Measurements from ENCODE around the gene DYNLT2.

DYNLT2 gene

GRCh38 chr6:169751242-169752073, at the start of gene DYNLT2, which contains the start of gene ERMARD:
TSS of gene DYNLT2 (minus strand) at chr6:169751572. CDS start at chr6:169751458, 114 bp downstream.
TSS of gene ERMARD (plus strand) at chr6:169751622. CDS start at chr6:169751658, 36 bp downstream.
- DNase-seq (ENCODE audit: extremely low read depth in 1 of 2, low read depth in 1 of 2), result peak; percentile 74 to 94

- no peak for DNase-seq (ENCODE audit: extremely low read depth in 1 of 2, low read depth in 1 of 2)
These were observed 49.5 kb upstream of the DYNLT2 start for GRCh38 chr6:169800668-169801395.

GRCh38 chr6:169800116-169800667, 48.8 kb upstream of the DYNLT2 start:
- no peak for DNase-seq (ENCODE audit: extremely low read depth in 1 of 2, low read depth in 1 of 2)

- no peak for DNase-seq (ENCODE audit: extremely low read depth in 1 of 2, low read depth in 1 of 2)
These were observed 48.1 kb upstream of the DYNLT2 start for GRCh38 chr6:169799474-169799926.

GRCh38 chr6:169798764-169799473, 47.5 kb upstream of the DYNLT2 start:
- DNase-seq (ENCODE audit: extremely low read depth in 1 of 2, low read depth in 1 of 2), result no peak

GRCh38 chr6:169795196-169795595, 43.8 kb upstream of the DYNLT2 start:
- no peak for DNase-seq (ENCODE audit: extremely low read depth in 1 of 2, low read depth in 1 of 2)

- no peak for DNase-seq (ENCODE audit: extremely low read depth in 1 of 2, low read depth in 1 of 2)
These were observed 43.1 kb upstream of the DYNLT2 start for GRCh38 chr6:169794317-169795055.

- no peak for DNase-seq (ENCODE audit: extremely low read depth in 1 of 2, low read depth in 1 of 2)
These were observed 42.0 kb upstream of the DYNLT2 start for GRCh38 chr6:169793408-169793807.

- no peak for DNase-seq (ENCODE audit: extremely low read depth in 1 of 2, low read depth in 1 of 2)
These were observed 41.1 kb upstream of the DYNLT2 start for GRCh38 chr6:169792306-169793015.

- no peak for DNase-seq (ENCODE audit: extremely low read depth in 1 of 2, low read depth in 1 of 2)
These were observed 40.4 kb upstream of the DYNLT2 start for GRCh38 chr6:169791721-169792131.

- peak; percentile 28 to 62 for DNase-seq (ENCODE audit: extremely low read depth in 1 of 2, low read depth in 1 of 2)
These were observed 38.9 kb upstream of the DYNLT2 start for GRCh38 chr6:169789944-169790927.

GRCh38 chr6:169789146-169789943, 38.0 kb upstream of the DYNLT2 start:
- no peak for DNase-seq (ENCODE audit: extremely low read depth in 1 of 2, low read depth in 1 of 2)

GRCh38 chr6:169788809-169789145, 37.4 kb upstream of the DYNLT2 start:
- no peak for DNase-seq (ENCODE audit: extremely low read depth in 1 of 2, low read depth in 1 of 2)

- no peak for DNase-seq (ENCODE audit: extremely low read depth in 1 of 2, low read depth in 1 of 2)
These were observed 36.4 kb upstream of the DYNLT2 start for GRCh38 chr6:169787797-169788196.

GRCh38 chr6:169786349-169786748, 35.0 kb upstream of the DYNLT2 start:
- no peak for DNase-seq (ENCODE audit: extremely low read depth in 1 of 2, low read depth in 1 of 2)

GRCh38 chr6:169785566-169785965, 34.2 kb upstream of the DYNLT2 start:
- DNase-seq (ENCODE audit: extremely low read depth in 1 of 2, low read depth in 1 of 2), result no peak

GRCh38 chr6:169784821-169785340, 33.5 kb upstream of the DYNLT2 start:
- no peak for DNase-seq (ENCODE audit: extremely low read depth in 1 of 2, low read depth in 1 of 2)
